NCI-H82 treated with DMSO at 0.1 percent for 48 hours (cell line): Measurements from ENCODE around the gene FFAR2.
"Not testable (repeated sequence)": the region's sequence is repeated elsewhere in the genome, so short reads cannot be mapped to it uniquely, and the experiment has no call there.

Experiments
- DNase-seq: peaks from one replicate; lab custom pipeline; 2025; ENCODE audit not compliant: unreplicated experiment; lab: John Stamatoyannopoulos, UW

The FFAR2 gene

GRCh38 chr19:35423406-35423805, 24.7 kb upstream of the FFAR2 start:
- not testable (repeated sequence) for DNase-seq

GRCh38 chr19:35425682-35426081, 22.4 kb upstream of the FFAR2 start:
- no peak for DNase-seq

DNA sequence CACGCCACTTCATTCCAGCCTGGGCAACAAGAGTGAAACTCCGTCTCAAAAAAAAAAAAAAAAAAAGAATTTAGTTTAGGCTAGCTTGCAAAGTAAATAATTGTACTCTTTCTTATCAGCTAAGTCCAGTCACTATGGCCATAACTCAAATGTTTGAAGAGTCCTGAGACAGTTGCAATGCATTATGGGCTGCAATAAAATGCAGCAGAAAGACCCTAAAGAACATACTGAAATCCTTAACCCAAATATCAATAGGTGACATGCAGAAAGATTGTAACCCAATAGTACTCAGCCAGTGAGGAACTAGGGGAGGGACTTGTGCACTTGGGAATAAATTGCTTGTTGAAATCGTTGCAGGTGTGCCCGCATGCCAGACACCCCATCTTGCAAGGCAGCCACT, 20.9 kb upstream of the FFAR2 start:
- no peak for DNase-seq

DNA sequence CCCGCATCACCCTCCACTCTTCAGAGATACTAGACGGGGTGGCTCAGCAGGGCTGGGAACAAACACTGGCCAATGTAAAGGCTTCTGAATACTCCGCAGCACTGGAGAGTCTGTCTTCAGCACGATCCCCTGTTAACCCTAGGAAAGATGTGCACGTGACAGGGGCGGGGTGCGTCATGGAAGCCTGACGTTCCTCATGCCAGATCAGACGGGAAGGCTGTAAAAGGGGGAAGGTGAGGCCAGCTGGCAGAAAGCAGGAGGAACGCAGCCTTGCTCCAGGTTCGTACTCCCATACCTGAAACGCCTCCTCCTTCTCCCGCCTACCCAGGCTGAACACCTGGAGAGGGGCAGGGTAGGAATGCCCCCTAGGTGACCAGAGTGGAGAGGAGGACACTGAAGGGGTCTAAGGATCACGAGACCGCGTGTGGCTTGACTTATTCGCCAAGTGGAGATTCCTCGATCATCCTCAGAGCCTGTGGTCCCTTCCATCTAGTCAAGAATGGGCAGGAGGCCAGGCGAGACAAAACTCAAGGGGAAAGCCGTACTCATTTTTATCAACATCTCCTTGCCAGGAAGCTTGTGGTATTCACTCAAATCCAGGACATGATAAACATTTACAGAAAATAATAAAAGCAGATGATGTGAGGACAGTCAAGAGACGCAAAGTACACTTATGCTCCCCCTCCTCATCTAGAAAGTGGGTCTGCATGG, 18.2 kb upstream of the FFAR2 start:
- DNase-seq: no peak

GRCh38 chr19:35430409-35431144, 17.5 kb upstream of the FFAR2 start:
- DNase-seq: no peak

DNA sequence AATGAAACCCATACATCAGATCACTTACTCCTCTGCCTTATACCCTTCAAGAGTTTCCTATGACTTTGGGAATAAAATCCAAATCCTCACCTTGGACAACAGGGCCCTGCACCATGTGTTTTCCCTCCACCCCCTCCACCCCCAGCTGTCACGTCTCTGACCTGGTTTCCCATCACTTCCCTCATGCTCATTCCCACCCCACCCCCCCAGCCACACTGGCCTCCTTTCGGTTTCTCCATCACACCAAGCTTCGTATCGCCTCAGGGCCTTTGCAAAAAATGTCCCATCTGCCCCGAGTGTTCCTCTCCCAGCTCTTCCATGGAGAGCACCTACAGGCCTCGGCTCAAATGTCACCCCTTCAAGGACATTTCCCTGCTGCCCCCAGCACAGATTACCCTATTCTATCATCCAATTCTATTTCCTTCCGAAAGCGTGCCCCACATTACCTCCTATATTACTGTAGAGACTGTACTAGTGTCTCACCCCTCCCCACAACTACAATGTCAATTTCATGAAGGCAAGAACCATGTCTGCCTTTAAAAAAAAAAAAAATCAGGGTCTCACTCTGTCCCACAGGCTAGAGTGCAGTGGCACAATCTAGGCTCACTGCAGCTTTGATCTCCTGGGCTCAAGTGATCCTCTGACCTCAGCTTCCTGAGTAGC, 16.8 kb upstream of the FFAR2 start:
- DNase-seq: no peak

DNA sequence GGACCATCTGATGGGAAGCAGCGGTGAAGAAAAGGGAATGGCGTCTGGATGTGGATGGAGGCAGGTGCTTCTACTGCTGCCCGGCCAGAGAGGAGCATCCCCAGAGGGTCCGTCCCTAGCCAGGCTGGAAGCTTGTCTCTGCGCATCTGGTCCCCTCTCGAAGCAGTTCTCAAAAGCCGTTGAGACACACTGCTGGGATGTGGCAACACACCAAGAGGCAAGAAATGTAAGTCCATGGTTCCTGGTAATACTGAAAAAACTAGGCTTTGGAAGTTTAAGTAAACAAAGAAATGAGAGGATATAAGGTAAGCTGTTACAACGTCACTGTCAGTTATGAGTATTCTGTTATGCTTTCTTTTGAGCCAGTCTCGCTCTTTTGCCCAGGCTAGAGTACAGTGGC, 15.1 kb upstream of the FFAR2 start:
- no peak for DNase-seq

DNA sequence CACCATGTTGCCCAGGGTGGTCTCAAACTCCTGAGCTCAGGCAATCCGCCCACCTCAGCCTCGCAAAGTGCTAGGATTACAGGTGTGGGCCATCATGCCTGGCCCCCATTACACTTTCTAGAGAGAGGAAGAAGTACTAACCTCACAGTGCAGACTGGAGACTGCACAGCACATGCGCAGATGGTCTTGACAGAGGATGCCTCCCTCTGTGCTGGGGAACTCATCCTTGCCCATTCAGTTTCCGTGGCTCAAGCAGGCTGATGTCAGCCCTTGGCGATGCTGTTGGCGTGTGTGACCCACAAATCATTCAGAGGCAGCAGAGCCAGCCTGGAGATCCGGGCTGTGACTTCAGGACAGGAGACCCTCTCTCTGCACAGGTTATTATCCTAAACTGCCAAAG, 14.6 kb upstream of the FFAR2 start:
- DNase-seq: no peak

GRCh38 chr19:35435896-35436295, 12.2 kb upstream of the FFAR2 start:
- no peak for DNase-seq

DNA sequence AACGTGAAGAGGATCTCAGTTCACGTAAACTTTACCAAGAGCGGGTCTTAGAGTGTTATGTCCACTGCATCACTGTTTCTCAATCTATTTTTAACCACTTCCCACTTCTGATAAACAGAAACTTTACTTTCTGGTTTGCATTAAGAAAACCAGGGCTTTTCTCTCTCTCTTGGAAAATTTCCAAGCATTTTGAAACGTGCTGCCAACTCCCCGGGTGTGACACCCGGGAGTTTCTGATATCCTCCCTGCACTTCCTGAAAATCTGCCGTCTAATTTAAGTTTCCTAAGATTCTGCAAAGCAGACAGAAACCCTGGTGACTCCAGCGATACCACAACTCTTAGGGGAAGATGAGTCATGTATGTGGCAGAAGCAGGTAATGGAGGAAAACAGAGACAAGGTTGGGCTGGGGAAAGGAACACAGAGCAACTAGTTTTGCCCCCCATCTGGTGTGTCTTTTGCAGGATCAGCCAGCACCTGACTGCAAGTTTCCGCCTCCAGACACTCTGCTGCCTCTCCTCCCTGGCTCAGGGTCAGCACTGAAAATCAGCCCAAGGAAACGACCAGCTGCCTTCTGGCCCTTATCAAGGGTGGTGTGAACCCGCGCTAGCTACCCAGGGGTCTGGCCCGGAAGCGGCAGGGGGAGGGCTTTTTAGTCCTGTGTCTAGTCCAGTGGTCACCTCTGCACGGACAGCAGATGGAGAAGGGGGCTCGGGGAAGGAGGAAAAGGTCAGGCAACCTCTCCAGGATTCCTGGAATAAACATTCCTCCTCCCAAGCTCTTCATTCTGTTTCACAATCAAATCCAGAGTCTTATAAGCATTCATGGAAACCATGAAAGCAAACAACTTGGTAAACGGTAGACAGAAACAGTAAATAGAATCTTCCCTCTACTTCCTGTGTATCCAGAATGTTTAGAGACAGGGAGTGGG, 11.3 kb upstream of the FFAR2 start:
- no peak for DNase-seq

- no peak for DNase-seq
These were observed 10.6 kb upstream of the FFAR2 start for GRCh38 chr19:35437406-35437951.

- DNase-seq: no peak
These were observed 10.0 kb upstream of the FFAR2 start for GRCh38 chr19:35438096-35438495.

GRCh38 chr19:35438527-35438926, 9.5 kb upstream of the FFAR2 start:
- no peak for DNase-seq

GRCh38 chr19:35439921-35440320, 8.1 kb upstream of the FFAR2 start:
- DNase-seq: no peak

DNA sequence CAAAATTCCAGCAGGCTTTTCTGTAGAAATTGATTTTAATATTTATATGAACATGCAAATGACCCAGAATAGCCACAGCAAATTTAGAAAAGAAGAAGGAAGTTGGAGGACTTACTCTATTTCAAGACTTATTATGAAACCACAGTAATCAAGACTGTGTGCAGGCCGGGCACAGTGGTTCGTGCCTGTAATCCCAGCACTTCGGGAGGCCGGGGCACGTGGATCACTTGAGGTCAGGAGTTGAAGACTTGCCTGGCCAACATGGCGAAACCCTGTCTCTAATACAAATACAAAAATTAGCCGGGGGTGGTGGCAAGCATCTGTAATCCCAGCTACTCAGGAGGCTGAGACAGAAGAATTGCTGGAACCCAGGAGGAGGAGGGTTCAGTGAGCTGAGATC, 6.0 kb upstream of the FFAR2 start:
- no peak for DNase-seq

GRCh38 chr19:35444735-35445134, 3.3 kb upstream of the FFAR2 start:
- DNase-seq: no peak

DNA sequence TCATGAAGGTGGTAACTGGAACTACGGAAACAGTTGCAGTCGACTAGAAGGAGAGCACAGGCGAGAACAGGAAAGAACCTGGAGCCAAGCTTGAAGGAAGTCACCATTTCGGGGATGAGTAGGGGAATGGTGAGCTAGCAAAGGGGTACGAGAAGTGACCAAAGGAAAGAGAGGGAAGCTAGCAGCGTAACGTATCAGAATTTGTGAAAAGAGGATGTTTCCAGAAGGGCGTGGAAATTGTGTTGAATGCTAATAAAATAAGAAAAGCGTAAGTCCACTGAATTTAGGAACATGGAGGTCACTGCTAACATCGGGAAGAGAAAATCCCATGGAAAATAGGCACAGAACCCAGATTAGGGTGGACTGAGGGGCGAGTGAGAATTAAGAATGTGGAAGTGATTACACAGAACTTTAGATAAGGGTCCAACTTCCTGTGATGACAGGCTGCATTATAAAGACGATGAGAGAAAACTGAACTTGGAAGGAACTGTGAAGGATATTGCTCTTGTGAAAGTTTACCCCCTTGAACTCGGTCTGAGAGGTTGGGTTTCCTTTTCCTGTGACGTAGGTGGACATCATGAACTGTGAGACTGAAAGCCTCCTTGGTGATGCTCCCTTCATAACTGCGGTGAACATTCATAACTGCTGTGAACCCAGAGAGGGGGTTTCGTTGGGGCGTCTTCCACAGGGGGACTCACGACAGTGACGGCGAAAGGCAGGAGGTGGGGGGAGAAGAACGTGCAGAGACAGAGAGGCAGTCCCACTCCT, 2.0 kb upstream of the FFAR2 start:
- DNase-seq: no peak

- no peak for DNase-seq
These were observed 1.4 kb downstream of the FFAR2 start for GRCh38 chr19:35449359-35450043.

- no peak for DNase-seq
These were observed 3.5 kb downstream of the FFAR2 start for GRCh38 chr19:35451338-35452096.
